Mesenteric fat pad (tissue), 1 donor: ENCODE data around the gene MIA2. TPM values are rescaled to one million over a fixed set of nuclear protein-coding genes. Genes with fewer than 3 reads are reported as not detected.

Experiments
- DNase-seq: peaks from one replicate; pipeline ENCODE4 v3.0.0-alpha.2; 2020; ENCODE audit warnings: low spot score
- total RNA-seq: library from RNA; stranded (reverse); fragmentation: NEBNext Ultra II Directional; extraction: Animal tissue kit (Norgen Biotek cat#: 25700); gene quantifications from one replicate; pipeline ENCODE4 v1.2.1, GENCODE V29; 2021
- donor health status: DM: yes; HTN: yes; CAD: no.

Gene MIA2
- total RNA-seq, 1 donor from 2014 or later, result 16.8 TPM

GRCh38 chr14:39433452-39433813 lies 199.7 kb downstream of the MIA2 start:
- no peak for DNase-seq

GRCh38 chr14:39434401-39434800 lies 200.7 kb downstream of the MIA2 start:
- no peak for DNase-seq

DNA sequence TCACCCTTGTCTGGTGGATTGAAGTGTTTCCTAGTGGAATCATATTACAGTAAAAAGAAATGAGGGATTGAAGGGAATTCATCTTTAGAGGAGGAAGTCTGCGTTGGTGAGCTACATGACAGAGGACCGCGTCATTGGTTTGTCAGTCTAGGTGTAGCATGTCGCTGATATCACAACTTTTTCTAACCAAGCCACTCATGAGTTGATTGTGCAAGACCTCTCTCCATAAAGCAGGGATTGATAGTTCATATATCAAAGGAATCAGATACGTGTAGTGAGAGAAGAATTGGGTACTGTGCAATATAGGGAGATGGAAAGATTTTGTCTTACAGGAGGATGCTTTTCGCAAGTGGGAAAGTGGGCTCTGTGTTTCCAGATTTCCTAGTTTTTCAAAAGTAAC lies 201.5 kb downstream of the MIA2 start:
- DNase-seq, result no peak

Other genes with a start within 250 kb of the MIA2 start
- 139 TPM for gene SEC23A, start 130.7 kb upstream of the MIA2 start, total RNA-seq
- gene GEMIN2, start 119.6 kb upstream of the MIA2 start, total RNA-seq, result 9.1 TPM
- gene TRAPPC6B, start 63.6 kb upstream of the MIA2 start, total RNA-seq, result 20.5 TPM
- 43.9 TPM for gene PNN, start 58.7 kb upstream of the MIA2 start, total RNA-seq
- 12.7 TPM for gene FBXO33, start 198.5 kb downstream of the MIA2 start, total RNA-seq